ENCODE results near the gene CTNND1.
"Not testable (repeated sequence)": the region's sequence is repeated elsewhere in the genome, so short reads cannot be mapped to it uniquely, and the experiment has no call there.

Gene CTNND1

GRCh38 chr11:57791321-57792059 is 29.9 kb downstream of the CTNND1 start:
- DNase-seq (ENCODE audit: low read depth) = no peak

GRCh38 chr11:57792060-57792541 is 30.5 kb downstream of the CTNND1 start:
- DNase-seq (ENCODE audit: low read depth) = no peak

- DNase-seq (ENCODE audit: low read depth) = no peak
Observed at GRCh38 chr11:57792870-57793269, 31.3 kb downstream of the CTNND1 start.

- DNase-seq (ENCODE audit: low read depth) = no peak
Observed at GRCh38 chr11:57793351-57794115, 31.9 kb downstream of the CTNND1 start.

GRCh38 chr11:57798905-57799559 is 37.4 kb downstream of the CTNND1 start:
- DNase-seq (ENCODE audit: low read depth) = peak; percentile 15

- DNase-seq (ENCODE audit: low read depth) = peak; percentile 61
Observed at GRCh38 chr11:57800444-57801182, 39.0 kb downstream of the CTNND1 start.

- no peak for DNase-seq (ENCODE audit: low read depth)
Observed at GRCh38 chr11:57801183-57801485, 39.5 kb downstream of the CTNND1 start.

GRCh38 chr11:57802411-57802810 is 40.8 kb downstream of the CTNND1 start:
- no peak for DNase-seq (ENCODE audit: low read depth)

GRCh38 chr11:57804466-57804865 is 42.9 kb downstream of the CTNND1 start:
- no peak for DNase-seq (ENCODE audit: low read depth)

GRCh38 chr11:57805780-57806179 is 44.2 kb downstream of the CTNND1 start:
- DNase-seq (ENCODE audit: low read depth) = no peak

GRCh38 chr11:57812634-57813033 is 51.0 kb downstream of the CTNND1 start:
- no peak for DNase-seq (ENCODE audit: low read depth)

GRCh38 chr11:57815476-57815875 is 53.9 kb downstream of the CTNND1 start:
- no peak for DNase-seq (ENCODE audit: low read depth)

GRCh38 chr11:57815877-57816276 is 54.3 kb downstream of the CTNND1 start:
- no peak for DNase-seq (ENCODE audit: low read depth)

GRCh38 chr11:57818812-57819211 is 57.2 kb downstream of the CTNND1 start:
- DNase-seq (ENCODE audit: low read depth) = no peak

- DNase-seq (ENCODE audit: low read depth) = no peak
Observed at GRCh38 chr11:57819252-57819979, 57.8 kb downstream of the CTNND1 start.

GRCh38 chr11:57823859-57824258 is 62.3 kb downstream of the CTNND1 start:
- no peak for DNase-seq (ENCODE audit: low read depth)

GRCh38 chr11:57834852-57835251 is 73.2 kb downstream of the CTNND1 start:
- DNase-seq (ENCODE audit: low read depth) = no peak

GRCh38 chr11:57838609-57839008 is 77.0 kb downstream of the CTNND1 start:
- not testable (repeated sequence) for DNase-seq (ENCODE audit: low read depth)

GRCh38 chr11:57842873-57843272 is 81.3 kb downstream of the CTNND1 start:
- DNase-seq (ENCODE audit: low read depth) = no peak

- no peak for DNase-seq (ENCODE audit: low read depth)
Observed at GRCh38 chr11:57867966-57868365, 106.4 kb downstream of the CTNND1 start.

GRCh38 chr11:57868491-57868890 is 106.9 kb downstream of the CTNND1 start:
- no peak for DNase-seq (ENCODE audit: low read depth)
